Endodermal cell (in vitro differentiated cells): ENCODE measurements around the gene CENPL. TPM values are rescaled to one million over a fixed set of nuclear protein-coding genes. Genes with fewer than 3 reads are reported as not detected.

Experiments used
- DNase-seq: peaks from one replicate; pipeline ENCODE4 v3.0.0-alpha.2; 2017
- H3K27ac ChIP-seq: 2 replicates; pipeline ENCODE4 v1.5.1; 2013; ENCODE audit warnings: mild to moderate bottlenecking, low read depth, low read length, moderate library complexity
- H3K27me3 ChIP-seq: 2 replicates; pipeline ENCODE4 v1.6.1; 2013; ENCODE audit warnings: mild to moderate bottlenecking, low read length, moderate library complexity; ENCODE audit not compliant: insufficient read depth, control insufficient read depth, poor library complexity, severe bottlenecking
- H3K36me3 ChIP-seq: 2 replicates; pipeline ENCODE4 v1.7.0; 2013; ENCODE audit warnings: mild to moderate bottlenecking, low read length, moderate library complexity; ENCODE audit not compliant: control insufficient read depth, insufficient read depth
- H3K4me1 ChIP-seq: one replicate; pipeline ENCODE4 v1.7.0; 2013; ENCODE audit warnings: low read length; ENCODE audit not compliant: control insufficient read depth, insufficient read depth
- H3K4me3 ChIP-seq: 2 replicates; pipeline ENCODE4 v1.5.1; 2013; ENCODE audit warnings: mild to moderate bottlenecking, low read length, moderate library complexity
- H3K9ac ChIP-seq: 2 replicates; pipeline ENCODE4 v1.6.1; 2013; ENCODE audit warnings: mild to moderate bottlenecking, low read length, moderate library complexity; ENCODE audit not compliant: poor library complexity, severe bottlenecking; ENCODE audit errors: extremely low read depth
- H3K9me3 ChIP-seq: 2 replicates; pipeline ENCODE4 v1.6.1; 2013; ENCODE audit warnings: mild to moderate bottlenecking, low read length, moderate library complexity; ENCODE audit not compliant: control insufficient read depth
- H3K27ac Mint-ChIP-seq: 2 replicates; pipeline ENCODE4 v1.8.0; 2020; ENCODE audit warnings: mixed read lengths
- H3K27me3 Mint-ChIP-seq: 2 replicates; pipeline ENCODE4 v1.8.0; 2021; ENCODE audit warnings: mild to moderate bottlenecking, mixed read lengths; ENCODE audit not compliant: insufficient read depth
- H3K36me3 Mint-ChIP-seq: 2 replicates; pipeline ENCODE4 v1.8.0; 2020; ENCODE audit warnings: low read depth, mixed read lengths
- H3K4me1 Mint-ChIP-seq: 2 replicates; pipeline ENCODE4 v1.8.0; 2020; ENCODE audit warnings: mixed read lengths
- H3K4me3 Mint-ChIP-seq: 2 replicates; pipeline ENCODE4 v1.8.0; 2020; ENCODE audit warnings: mild to moderate bottlenecking, moderate library complexity, mixed read lengths
- H3K9me3 Mint-ChIP-seq: 2 replicates; pipeline ENCODE4 v1.8.0; 2020; ENCODE audit warnings: mild to moderate bottlenecking, mixed read lengths
- CTCF ChIP-seq: fragments of 200-600 bp; sonication (generic); conservative IDR thresholded peaks from 2 replicates; pipeline ENCODE4 v1.5.0; 2021; ENCODE audit warnings: antibody characterized with exemption, mild to moderate bottlenecking
- WGBS, 2 experiments: methylation state at CpG; one replicate each; pipeline versions ENCODE4 v1.1.5 to v1.1.7; 2013; ENCODE audit warnings: missing lambda C conversion rate in 2 of 2, mixed read lengths in 1 of 2; ENCODE audit not compliant: insufficient coverage in 1 of 2, insufficient read length in 1 of 2; 5-methylcytosine and 5-hydroxymethylcytosine counted together
- total RNA-seq, 2 donors: library from RNA; stranded (reverse); fragmentation: NEBNext Ultra II Directional in 1 of 2; extraction: Animal tissue kit (Norgen Biotek cat#: 25700) in 1 of 2; gene quantifications; 2 replicates in 1 of 2; 3 replicates in 1 of 2; pipeline ENCODE4 v1.2.1, GENCODE V29; 2021

The CENPL gene
- total RNA-seq, 2 donors from 2014 or later: 15.8 to 18.9 TPM

DNA sequence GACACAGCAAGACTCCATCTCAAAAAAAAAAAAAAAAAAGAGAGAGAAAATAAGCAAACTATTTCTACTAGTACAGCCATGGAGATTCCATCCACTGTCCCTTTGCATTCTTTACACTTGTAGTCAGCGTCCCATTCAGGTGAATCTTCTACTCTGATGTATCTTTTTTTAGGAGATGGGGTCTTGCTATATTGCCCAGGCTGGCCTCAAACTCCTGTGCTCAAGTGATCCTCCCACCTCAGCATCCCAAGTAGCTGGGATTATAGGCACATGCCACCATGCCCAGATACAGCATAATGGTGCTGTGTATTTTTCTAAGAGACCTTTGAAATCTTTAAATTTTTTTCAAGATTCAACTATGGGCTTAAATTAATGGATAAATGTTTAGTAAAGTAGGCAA lies 8.1 kb upstream of the CENPL start:
- H3K36me3 ChIP-seq: peaks cover 73% of the 10 kb centered on the region

GRCh38 chr1:173827611-173828010 lies 2.9 kb upstream of the CENPL start:
- H3K9me3 ChIP-seq: no peaks in the 10 kb centered on the region
- Mint-ChIP-seq H3K4me1 (peaks cover 9% of the 10 kb centered on the region), H3K27me3 (no peaks in the 10 kb centered on the region), H3K27ac (no peak overlapping the region), H3K9me3 (peaks cover 2% of the 10 kb centered on the region), H3K36me3 (peaks cover 28% of the 10 kb centered on the region), H3K4me3 (no peak overlapping the region)
- H3K9ac ChIP-seq: no peak overlapping the region
- WGBS, 2 experiments: 93 to 98% methylated on average over 2 of the region's 2 CpGs
- no peak for TF ChIP-seq CTCF
- no peak overlapping the region for H3K27ac ChIP-seq
- no peaks in the 10 kb centered on the region for H3K27me3 ChIP-seq
- H3K4me3 ChIP-seq: peak overlapping the region; percentile 65
- H3K36me3 ChIP-seq: peaks cover 33% of the 10 kb centered on the region
- H3K4me1 ChIP-seq: peaks cover 3% of the 10 kb centered on the region
- no peak for DNase-seq

More for the DNA sequence above, 8.1 kb upstream of the CENPL start:
- Mint-ChIP-seq H3K27me3 (no peaks in the 10 kb centered on the region), H3K4me1 (no peaks in the 10 kb centered on the region), H3K27ac (no peak overlapping the region), H3K36me3 (peaks cover 53% of the 10 kb centered on the region), H3K9me3 (no peaks in the 10 kb centered on the region), H3K4me3 (no peak overlapping the region)
- 88% methylated on average over 1 of the region's 1 CpG; no CpG with 5 or more reads in 1 of the 2 experiments for WGBS, 2 experiments
- H3K4me1 ChIP-seq: no peaks in the 10 kb centered on the region
- DNase-seq: no peak
- no peaks in the 10 kb centered on the region for H3K9me3 ChIP-seq
- H3K27me3 ChIP-seq: no peaks in the 10 kb centered on the region
- no peak overlapping the region for H3K27ac ChIP-seq
- no peak for TF ChIP-seq CTCF
- no peak overlapping the region for H3K9ac ChIP-seq
- no peak overlapping the region for H3K4me3 ChIP-seq

DNA sequence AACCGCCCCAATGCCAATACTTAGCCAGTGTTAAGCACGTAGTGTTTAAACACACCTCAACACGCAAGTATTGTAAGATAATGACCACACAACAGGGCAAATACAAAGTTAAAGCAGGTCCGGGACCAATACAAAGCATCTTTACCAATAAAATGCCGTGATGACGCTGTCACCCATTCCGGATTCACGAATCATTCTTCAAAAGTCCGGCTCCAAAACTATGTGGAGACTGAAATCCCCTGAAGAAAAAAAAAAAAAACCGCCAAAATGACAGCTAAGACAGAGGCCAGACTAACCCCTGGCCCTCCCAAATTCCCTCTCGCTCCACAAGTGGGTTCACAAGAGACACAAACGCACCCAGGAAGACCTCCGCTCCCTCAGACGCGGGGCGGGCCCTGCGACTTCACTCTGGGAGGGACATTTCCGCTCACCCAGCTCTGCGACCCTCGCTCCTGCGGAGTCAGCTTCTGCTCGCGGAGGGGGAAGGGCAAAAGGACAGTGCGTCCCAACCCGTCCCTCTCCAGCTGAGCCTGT lies 835 bp downstream of the CENPL start:
- H3K4me3 Mint-ChIP-seq: peak overlapping the region; percentile 98
- Histone ChIP-seq H3K27ac (peak overlapping the region; percentile 90), H3K27me3 (no peaks in the 10 kb centered on the region), H3K36me3 (peaks cover 20% of the 10 kb centered on the region), H3K9ac (peak overlapping the region; percentile 87), H3K4me3 (peak overlapping the region; percentile 99), H3K4me1 (peaks cover 3% of the 10 kb centered on the region), H3K9me3 (no peaks in the 10 kb centered on the region)
- no peak for DNase-seq
- peaks cover 9% of the 10 kb centered on the region for H3K4me1 Mint-ChIP-seq
- H3K36me3 Mint-ChIP-seq: peaks cover 33% of the 10 kb centered on the region
- H3K27ac Mint-ChIP-seq: peak overlapping the region; percentile 100
- no peak for TF ChIP-seq CTCF
- H3K9me3 Mint-ChIP-seq: peaks cover 2% of the 10 kb centered on the region
- 0 to 3% methylated on average over 5 to 25 of the region's 25 CpGs for WGBS, 2 experiments
- H3K27me3 Mint-ChIP-seq: no peaks in the 10 kb centered on the region
